Measurements from ENCODE around the gene KLC1. TPM values are rescaled to one million over a fixed set of nuclear protein-coding genes. Genes with fewer than 3 reads are reported as not detected.

The KLC1 gene
- total RNA-seq, 1 experiment from 2014 or later: 121 TPM

DNA sequence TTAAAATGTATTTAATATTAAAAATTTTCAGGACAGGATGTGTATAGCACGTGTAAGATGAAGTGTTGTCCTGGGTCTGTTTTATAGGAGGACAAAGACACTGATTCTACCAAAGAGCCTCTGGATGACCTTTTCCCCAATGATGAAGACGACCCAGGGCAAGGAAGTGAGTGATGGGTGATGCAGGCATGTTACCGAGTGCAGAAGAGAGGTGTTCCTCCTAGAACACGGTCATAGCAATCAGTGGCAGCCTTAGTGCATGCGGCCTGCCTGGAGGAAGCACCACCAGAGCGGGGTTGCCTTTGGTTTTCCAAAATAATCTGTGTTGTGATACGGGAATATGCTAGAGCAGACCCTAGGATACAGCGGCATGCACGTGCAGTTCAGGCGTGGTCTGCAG, 33.0 kb downstream of the KLC1 start:
- CTCF ChIA-PET: no interaction called here
- RAD21 ChIA-PET (ENCODE audit: low non-redundant PET in 1 of 2, low total read pairs in 2 of 2, uncharacterized antibody in 2 of 2, unreplicated experiment in 2 of 2): no interaction called here
- Histone ChIP-seq H4K20me1 (ENCODE audit: insufficient read depth) (no peaks in the 10 kb centered on the region), H3K36me3 (ENCODE audit: control insufficient read depth in 1 of 2, insufficient read depth in 2 of 2, low read length in 2 of 2) (peaks cover 23 to 37% of the 10 kb centered on the region in 2 experiments), H3K4me3 (replicated peaks in 1 of 2; ENCODE audit: low read depth in 1 of 2, low read length in 2 of 2) (no peak overlapping the region), H3K79me2 (ENCODE audit: insufficient read depth, low read length) (peaks cover 48% of the 10 kb centered on the region), H3K9me2 (ENCODE audit: insufficient read depth) (no peaks in the 10 kb centered on the region), H3K27ac (ENCODE audit: low read depth, low read length) (no peak overlapping the region), H2AFZ (ENCODE audit: low read depth, low read length, poor library complexity, severe bottlenecking) (no peak overlapping the region), H3K9me3 (ENCODE audit: control insufficient read depth in 1 of 2, insufficient read depth in 1 of 2, low read depth in 1 of 2, low read length in 2 of 2) (no peaks in the 10 kb centered on the region), H3K4me1 (ENCODE audit: control insufficient read depth in 1 of 2, insufficient read depth in 2 of 2, low read length in 2 of 2) (no peaks in the 10 kb centered on the region), H3K9ac (ENCODE audit: low read length) (no peak overlapping the region), H3K27me3 (ENCODE audit: insufficient read depth, low read length) (no peaks in the 10 kb centered on the region), H3K4me2 (ENCODE audit: low read length) (no peak overlapping the region)
- POLR2A ChIA-PET: no interaction called here
- no peak for ATAC-seq
- no peak for DNase-seq (ENCODE audit: low read depth, low spot score)
- BruUV-seq (replicated peaks): no TSS peak
- intact Hi-C loops (cut with micrococcal nuclease): no loop called here
- TF ChIP-seq EZH2phosphoT487 (IDR thresholded peaks at IDR 0.05; ENCODE audit: borderline replicate concordance) (no peak), RAD21 (IDR thresholded peaks at IDR 0.05; ENCODE audit: low read depth) (no peak), SRF (IDR thresholded peaks at IDR 0.05; ENCODE audit: low read depth) (no peak), ZNF274 (IDR thresholded peaks at IDR 0.05; ENCODE audit: low read depth, low read length) (no peak), SIN3A (IDR thresholded peaks at IDR 0.05; ENCODE audit: low read depth) (no peak)
- TF ChIP-seq, protein P1, sequence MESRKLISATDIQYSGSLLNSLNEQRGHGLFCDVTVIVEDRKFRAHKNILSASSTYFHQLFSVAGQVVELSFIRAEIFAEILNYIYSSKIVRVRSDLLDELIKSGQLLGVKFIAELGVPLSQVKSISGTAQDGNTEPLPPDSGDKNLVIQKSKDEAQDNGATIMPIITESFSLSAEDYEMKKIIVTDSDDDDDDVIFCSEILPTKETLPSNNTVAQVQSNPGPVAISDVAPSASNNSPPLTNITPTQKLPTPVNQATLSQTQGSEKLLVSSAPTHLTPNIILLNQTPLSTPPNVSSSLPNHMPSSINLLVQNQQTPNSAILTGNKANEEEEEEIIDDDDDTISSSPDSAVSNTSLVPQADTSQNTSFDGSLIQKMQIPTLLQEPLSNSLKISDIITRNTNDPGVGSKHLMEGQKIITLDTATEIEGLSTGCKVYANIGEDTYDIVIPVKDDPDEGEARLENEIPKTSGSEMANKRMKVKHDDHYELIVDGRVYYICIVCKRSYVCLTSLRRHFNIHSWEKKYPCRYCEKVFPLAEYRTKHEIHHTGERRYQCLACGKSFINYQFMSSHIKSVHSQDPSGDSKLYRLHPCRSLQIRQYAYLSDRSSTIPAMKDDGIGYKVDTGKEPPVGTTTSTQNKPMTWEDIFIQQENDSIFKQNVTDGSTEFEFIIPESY (IDR thresholded peaks at IDR 0.05; ENCODE audit: extremely low read depth, insufficient replicate concordance, low read length): no peak

DNA sequence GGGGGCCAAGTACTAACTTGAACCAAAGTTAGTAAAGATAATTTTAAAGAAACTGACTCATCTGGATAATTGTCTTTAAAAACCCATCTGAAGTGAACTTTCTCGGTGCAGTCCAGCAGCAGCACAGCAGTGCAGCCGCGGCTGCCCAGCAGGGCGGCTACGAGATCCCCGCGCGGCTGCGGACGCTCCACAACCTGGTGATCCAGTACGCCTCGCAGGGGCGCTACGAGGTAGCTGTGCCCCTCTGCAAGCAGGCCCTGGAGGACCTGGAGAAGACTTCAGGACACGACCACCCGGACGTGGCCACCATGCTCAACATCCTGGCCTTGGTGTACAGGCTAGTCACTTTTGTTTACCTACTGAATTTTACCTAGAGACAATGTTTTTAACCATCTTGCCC, 33.6 kb downstream of the KLC1 start:
- Histone ChIP-seq H4K20me1 (ENCODE audit: insufficient read depth) (no peaks in the 10 kb centered on the region), H3K9ac (ENCODE audit: low read length) (no peak overlapping the region), H3K27ac (ENCODE audit: low read depth, low read length) (no peak overlapping the region), H3K9me3 (ENCODE audit: control insufficient read depth in 1 of 2, insufficient read depth in 1 of 2, low read depth in 1 of 2, low read length in 2 of 2) (no peaks in the 10 kb centered on the region), H3K9me2 (ENCODE audit: insufficient read depth) (no peaks in the 10 kb centered on the region), H3K4me1 (ENCODE audit: control insufficient read depth in 1 of 2, insufficient read depth in 2 of 2, low read length in 2 of 2) (no peaks in the 10 kb centered on the region), H3K79me2 (ENCODE audit: insufficient read depth, low read length) (peaks cover 49% of the 10 kb centered on the region), H3K27me3 (ENCODE audit: insufficient read depth, low read length) (no peaks in the 10 kb centered on the region), H2AFZ (ENCODE audit: low read depth, low read length, poor library complexity, severe bottlenecking) (no peak overlapping the region), H3K4me3 (replicated peaks in 1 of 2; ENCODE audit: low read depth in 1 of 2, low read length in 2 of 2) (no peak overlapping the region), H3K4me2 (ENCODE audit: low read length) (no peak overlapping the region), H3K36me3 (ENCODE audit: control insufficient read depth in 1 of 2, insufficient read depth in 2 of 2, low read length in 2 of 2) (peaks cover 18 to 35% of the 10 kb centered on the region in 2 experiments)
- intact Hi-C loops (cut with micrococcal nuclease): no loop called here
- CTCF ChIA-PET: no interaction called here
- POLR2A ChIA-PET: no interaction called here
- RAD21 ChIA-PET (ENCODE audit: low non-redundant PET in 1 of 2, low total read pairs in 2 of 2, uncharacterized antibody in 2 of 2, unreplicated experiment in 2 of 2): no interaction called here
- DNase-seq (ENCODE audit: low read depth, low spot score) (no peak), ATAC-seq (no peak)
- no TSS peak for BruUV-seq (replicated peaks)
- TF ChIP-seq EZH2phosphoT487 (IDR thresholded peaks at IDR 0.05; ENCODE audit: borderline replicate concordance) (no peak), TCF7L2 (IDR thresholded peaks at IDR 0.05; ENCODE audit: borderline replicate concordance, extremely low read depth, insufficient read depth, insufficient read length) (no peak), ZFX (IDR thresholded peaks at IDR 0.05) (no peak), ELF1 (IDR thresholded peaks at IDR 0.05; ENCODE audit: borderline replicate concordance, low read depth) (no peak), SRF (IDR thresholded peaks at IDR 0.05; ENCODE audit: low read depth) (no peak), JUND (IDR thresholded peaks at IDR 0.05) (no peak), ZNF274 (IDR thresholded peaks at IDR 0.05; ENCODE audit: low read depth, low read length) (no peak), RAD21 (IDR thresholded peaks at IDR 0.05; ENCODE audit: low read depth) (no peak), SIN3A (IDR thresholded peaks at IDR 0.05; ENCODE audit: low read depth) (no peak), POLR2AphosphoS5 (IDR thresholded peaks at IDR 0.05; ENCODE audit: low read depth, low read length) (no peak), SP1 (IDR thresholded peaks at IDR 0.05; ENCODE audit: low read depth) (no peak), CBX3 (IDR thresholded peaks at IDR 0.05; ENCODE audit: low read depth) (no peak), CEBPB (IDR thresholded peaks at IDR 0.05; ENCODE audit: low read depth) (no peak), POLR2A (IDR thresholded peaks at IDR 0.05; ENCODE audit: borderline replicate concordance, extremely low read depth, insufficient read depth, insufficient read length) (no peak)
- TF ChIP-seq, protein P2, sequence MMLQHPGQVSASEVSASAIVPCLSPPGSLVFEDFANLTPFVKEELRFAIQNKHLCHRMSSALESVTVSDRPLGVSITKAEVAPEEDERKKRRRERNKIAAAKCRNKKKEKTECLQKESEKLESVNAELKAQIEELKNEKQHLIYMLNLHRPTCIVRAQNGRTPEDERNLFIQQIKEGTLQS (IDR thresholded peaks at IDR 0.05): no peak
- TF ChIP-seq, protein P1 (IDR thresholded peaks at IDR 0.05; ENCODE audit: extremely low read depth, insufficient replicate concordance, low read length): no peak

Data from HCT116 (cell line).